Activated CD8-positive, alpha-beta memory T cell treated with anti-CD3 and anti-CD28 coated beads, Interleukin-2, amount 50 U/mL, for 4 hours (primary cell): Measurements from ENCODE around the gene CDK4.
A peak's percentile ranks its signal among the peaks of the same experiment; 100 is the strongest.

Experiments
- DNase-seq: peaks from one replicate; pipeline ENCODE4 v3.0.0-alpha.2; 2020

The CDK4 gene

DNA sequence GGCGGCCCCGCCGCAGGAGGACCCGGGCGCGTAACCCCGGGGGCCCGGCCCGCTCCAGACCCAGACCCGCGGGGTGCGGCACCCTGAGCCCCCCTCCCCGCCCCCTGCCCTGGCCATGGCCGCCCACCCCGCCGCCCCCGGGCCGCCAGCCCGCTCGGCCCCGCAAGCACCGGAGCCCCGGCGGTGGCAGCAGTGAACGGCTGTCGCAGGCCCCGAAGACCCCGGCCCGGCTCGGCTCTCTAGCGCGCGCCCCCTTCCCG is 3.0 kb upstream of the CDK4 start:
- no peak for DNase-seq

GRCh38 chr12:57754411-57755193 is 2.5 kb upstream of the CDK4 start, which contains the start of gene MARCHF9:
TSS of gene MARCHF9 (plus strand) at chr12:57755103. CDS start at chr12:57755529, 426 bp downstream.
- DNase-seq: peak; percentile 81

DNA sequence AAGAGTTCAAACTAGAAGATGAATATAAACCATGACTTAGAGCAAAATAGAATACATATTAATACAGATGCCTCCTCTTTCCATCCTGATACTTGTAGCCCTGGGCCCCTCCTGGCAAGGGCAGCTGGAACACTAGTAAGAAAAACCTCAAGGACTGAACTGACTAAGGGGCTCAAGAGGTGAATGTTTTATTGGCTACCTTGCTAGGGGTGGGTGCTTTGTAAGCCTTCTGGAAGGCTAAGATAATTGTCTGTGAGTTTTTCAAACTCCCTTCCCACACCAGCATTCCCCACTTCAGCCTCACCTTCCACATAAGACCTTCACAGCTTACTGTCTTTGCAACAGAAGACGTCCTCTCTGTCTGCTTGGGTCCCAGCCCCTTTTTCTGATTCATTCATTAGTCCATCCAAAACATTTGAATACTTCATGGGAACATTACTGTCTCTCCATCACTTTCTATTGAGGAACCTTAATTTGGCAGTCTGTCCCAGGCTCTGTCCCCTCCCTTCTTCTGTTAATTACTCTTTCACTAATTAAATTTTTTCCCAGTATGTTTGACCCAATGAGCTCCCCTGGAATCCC is 1.7 kb upstream of the CDK4 start:
- no peak for DNase-seq

GRCh38 chr12:57752668-57753000 is 524 bp upstream of the CDK4 start:
- DNase-seq: no peak

DNA sequence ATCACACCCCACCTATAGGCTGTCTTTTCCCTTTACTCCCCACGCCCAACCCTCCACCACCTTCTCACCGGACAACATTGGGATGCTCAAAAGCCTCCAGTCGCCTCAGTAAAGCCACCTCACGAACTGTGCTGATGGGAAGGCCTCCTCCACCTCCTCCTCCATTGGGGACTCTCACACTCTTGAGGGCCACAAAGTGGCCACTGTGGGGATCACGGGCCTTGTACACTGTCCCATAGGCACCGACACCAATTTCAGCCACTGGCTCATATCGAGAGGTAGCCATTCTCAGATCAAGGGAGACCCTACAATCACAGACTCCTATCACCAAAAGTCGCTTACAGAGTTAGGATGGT is 700 bp downstream of the CDK4 start:
- DNase-seq: no peak

- DNase-seq: no peak
Observed at GRCh38 chr12:57750561-57751431, 1.3 kb downstream of the CDK4 start.

- no peak for DNase-seq
Observed at GRCh38 chr12:57749061-57749460, 3.0 kb downstream of the CDK4 start.

GRCh38 chr12:57746025-57746424 is 6.1 kb downstream of the CDK4 start:
- no peak for DNase-seq

DNA sequence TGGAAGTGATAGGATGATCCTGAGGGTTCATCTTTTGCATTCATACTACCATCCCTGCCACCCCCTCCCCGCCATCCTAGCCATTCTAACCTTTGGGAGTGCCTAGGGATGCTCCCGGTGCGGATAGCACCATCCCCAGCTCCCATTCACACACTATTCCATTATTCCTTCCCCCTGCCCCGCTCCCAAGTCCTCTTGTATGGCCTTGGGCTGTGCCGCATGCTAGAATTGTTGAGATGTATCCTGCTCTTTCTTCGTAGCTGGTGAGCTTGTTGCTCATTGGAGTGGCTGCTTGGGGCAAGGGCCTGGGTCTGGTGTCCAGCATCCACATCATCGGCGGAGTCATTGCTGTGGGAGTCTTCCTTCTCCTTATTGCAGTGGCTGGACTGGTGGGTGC is 6.6 kb downstream of the CDK4 start:
- DNase-seq: no peak

- peak; percentile 94 for DNase-seq
Observed at GRCh38 chr12:57744777-57745484, 7.2 kb downstream of the CDK4 start, which contains the start of gene TSPAN31. TSS of gene TSPAN31 (plus strand) at chr12:57745039. CDS start at chr12:57745155, 116 bp downstream.

DNA sequence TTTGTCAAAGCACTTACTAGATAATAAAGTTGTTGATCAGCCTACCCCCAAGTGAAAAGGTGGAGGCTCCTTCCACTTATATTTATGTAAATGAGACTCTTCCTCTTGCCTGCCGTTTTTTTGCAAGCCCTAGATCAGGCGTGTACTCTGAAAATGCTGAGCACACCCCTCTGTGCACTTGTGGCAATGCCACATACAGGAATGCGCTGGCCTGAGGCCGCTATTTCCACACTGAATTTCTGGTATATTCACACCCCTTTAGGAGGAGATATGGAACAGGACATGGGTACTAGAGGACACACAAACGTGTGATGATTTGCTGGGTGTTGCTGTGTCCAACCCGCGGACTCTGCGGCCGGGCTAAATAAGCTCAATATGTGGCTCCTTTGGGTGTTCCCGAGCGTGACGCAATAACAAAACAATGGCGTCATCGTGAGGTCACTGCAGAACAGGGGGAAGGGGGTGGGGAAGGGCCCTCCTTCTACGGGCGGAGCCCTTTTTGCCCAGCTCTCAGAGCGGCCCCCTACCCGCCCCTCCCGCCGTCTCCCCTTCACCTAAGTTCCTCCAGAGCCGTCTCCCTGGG is 7.8 kb downstream of the CDK4 start:
- peak; percentile 64 for DNase-seq

- no peak for DNase-seq
Observed at GRCh38 chr12:57743769-57744168, 8.3 kb downstream of the CDK4 start.

- DNase-seq: peak; percentile 74
Observed at GRCh38 chr12:57741844-57742738, 10.0 kb downstream of the CDK4 start.

GRCh38 chr12:57741413-57741789 is 10.7 kb downstream of the CDK4 start:
- DNase-seq: no peak

DNA sequence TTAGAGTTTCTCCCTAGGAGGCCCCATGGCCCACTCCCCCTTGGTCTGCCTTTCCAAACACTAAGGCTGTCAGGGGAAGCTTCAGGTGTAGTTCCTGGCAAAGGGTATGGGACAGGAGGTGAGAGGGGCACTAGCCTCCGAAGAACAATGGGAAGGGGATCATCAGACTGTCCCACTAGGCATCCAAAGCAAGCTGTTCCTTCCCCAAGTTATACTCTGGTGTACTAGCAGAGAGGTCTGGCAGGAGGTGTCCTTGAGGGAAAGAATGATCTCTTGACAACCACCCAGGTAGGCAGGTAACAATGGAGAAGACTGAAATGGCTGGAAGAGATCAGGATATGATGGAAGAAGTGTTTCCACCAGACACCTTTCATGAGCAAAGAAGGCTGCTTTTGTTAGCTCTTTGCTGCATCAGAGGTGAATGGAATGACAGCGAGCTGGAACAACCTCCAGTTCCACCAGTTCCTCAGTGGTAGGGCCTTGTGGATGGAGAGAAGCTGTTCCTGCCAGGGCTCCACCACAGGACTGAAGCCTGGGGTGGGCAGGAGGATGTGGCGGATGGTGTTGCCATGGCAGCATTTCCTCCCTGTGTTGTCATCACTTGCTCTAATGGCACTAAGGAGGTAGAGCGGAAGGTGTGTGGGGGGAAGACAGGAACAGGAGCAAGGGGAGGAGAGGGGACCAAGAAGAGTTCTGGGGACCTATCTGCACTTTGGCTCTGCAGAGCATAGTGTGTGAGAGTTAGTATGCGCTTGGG is 11.3 kb downstream of the CDK4 start:
- DNase-seq: peak; percentile 72

GRCh38 chr12:57739914-57740538 is 12.1 kb downstream of the CDK4 start:
- DNase-seq: no peak

DNA sequence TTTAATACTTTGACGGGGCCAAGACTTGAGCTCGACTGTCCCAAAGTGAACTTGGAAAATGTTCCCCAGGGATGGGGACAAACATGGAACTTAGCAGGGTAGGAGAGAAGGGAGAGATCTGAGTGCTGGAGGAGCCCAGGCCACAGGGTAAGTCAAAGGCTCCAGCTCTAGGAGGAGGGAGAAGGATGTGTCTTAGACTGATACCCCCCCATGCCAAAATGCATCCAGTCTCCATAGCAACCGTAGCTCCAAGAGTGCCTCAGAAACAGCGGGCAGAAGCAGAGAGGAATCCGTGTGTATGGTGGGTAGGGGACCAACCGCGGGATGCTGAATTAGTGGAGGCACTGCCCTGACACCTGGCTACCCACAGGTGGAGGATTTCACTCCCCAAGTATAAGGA is 12.7 kb downstream of the CDK4 start:
- no peak for DNase-seq

DNA sequence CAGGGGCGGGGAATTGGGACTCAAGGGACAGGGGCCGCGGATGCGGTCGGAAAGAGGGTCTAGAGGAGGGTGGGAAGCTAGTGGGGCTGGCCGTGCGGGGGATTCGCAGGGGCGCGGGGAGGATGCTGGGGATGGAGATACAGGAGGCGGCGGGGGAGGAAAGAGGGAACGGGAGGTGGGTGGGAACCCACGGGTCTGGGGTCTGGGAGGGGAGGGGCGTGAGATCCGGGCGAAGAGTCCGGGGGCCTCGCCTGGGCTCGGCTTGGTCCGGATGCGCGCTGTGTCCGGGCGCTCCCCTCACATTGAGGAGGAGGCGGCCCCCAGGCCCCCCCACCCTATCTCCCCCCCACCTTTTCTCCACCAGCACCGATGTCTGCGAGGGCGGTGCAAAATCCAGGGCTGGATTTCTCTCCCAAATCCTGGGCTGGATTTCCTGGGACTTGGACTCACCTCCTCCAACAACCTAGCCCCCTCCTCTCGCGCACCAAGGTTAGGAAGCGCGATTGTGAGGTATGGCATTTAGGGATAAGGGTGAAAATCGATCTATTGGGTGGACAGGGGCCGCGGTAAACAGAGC is 13.4 kb downstream of the CDK4 start, which contains the start of gene AGAP2:
AGAP2 (minus strand) TSS at position 82 of the 577 bp plus-strand sequence. CDS start 496 bp downstream, outside the sequence.
- DNase-seq: no peak

DNA sequence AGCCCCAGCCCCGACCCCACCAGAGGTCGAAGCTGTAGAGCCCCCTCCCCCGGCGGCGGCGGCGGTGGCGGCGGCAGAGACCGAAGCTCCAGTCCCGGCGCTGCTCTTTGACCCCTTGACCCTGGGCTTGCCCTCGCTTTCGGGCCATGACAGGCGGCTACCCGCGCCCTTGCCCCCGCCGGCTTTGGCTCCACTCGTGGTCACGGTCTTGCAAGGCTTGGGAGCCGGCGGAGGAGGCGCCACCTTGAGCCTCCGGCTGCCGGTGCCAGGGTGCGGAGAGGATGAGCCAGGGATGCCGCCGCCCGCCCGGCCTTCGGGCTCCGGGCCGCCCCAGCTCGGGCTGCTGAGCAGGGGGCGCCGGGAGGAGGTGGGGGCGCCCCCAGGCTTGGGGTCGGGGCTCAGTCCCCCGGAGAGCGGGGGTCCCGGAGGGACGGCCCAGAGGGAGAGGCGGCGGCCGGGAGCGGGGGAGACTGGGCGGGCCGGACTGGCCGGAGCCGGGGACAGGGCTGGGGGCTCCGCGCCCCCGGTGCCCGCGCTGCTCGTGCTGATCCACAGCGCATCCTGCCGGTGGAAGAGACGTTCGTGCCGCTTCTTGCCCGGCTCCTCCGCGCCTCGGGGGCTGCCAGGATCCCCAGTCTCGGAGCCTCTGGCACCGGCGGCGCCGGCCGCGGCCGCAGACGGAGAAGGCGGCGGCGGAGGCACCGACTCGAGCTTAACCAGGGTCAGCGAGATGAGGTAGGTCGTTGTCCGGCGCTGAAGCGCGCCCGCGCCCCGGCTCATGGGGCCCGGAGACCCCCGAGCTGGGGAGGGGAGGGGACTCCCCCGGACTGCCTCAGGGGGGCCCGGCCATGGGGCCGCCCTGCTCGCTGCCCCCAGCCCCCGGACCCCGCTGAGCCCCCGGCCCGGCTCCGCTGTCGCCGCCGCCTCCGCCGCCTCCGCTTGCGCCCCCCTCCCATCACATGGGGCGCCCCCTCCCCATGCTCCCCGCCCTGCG is 14.3 kb downstream of the CDK4 start:
- DNase-seq: no peak
